ENCODE results near the gene USP25.

GRCh38 chr21:15732996-15733329, 3.2 kb downstream of the USP25 start:
- no peak for TF ChIP-seq CTCF (IDR thresholded peaks at IDR 0.05; ENCODE audit: low read depth, low read length)
- TF ChIP-seq MYC (IDR thresholded peaks at IDR 0.05; ENCODE audit: low read depth, low read length) = no peak
- TF ChIP-seq POLR2A (IDR thresholded peaks at IDR 0.05; ENCODE audit: extremely low read depth, insufficient read length) = no peak
